GM13976 (cell line): Measurements from ENCODE around the gene PACS2.

Experiments
- DNase-seq: peaks from one replicate; pipeline ENCODE4 v3.0.0; 2012; ENCODE audit warnings: low spot score
- CTCF ChIP-seq: IDR thresholded peaks from 2 replicates; pipeline ENCODE4 v1.5.1; 2012; ENCODE audit warnings: borderline replicate concordance, mild to moderate bottlenecking; ENCODE audit not compliant: insufficient read depth; ENCODE audit errors: extremely low read depth, missing control alignments, control extremely low read depth
- in situ Hi-C: fragments of 300-500 bp; cut with MboI; formaldehyde crosslinking; loops from one replicate; pipeline ENCODE4 v1.12.0; 2022; ENCODE audit warnings: low sequenced_read_pairs, mixed read lengths, inconsistent platforms; ENCODE audit not compliant: unreplicated experiment

Gene PACS2

DNA sequence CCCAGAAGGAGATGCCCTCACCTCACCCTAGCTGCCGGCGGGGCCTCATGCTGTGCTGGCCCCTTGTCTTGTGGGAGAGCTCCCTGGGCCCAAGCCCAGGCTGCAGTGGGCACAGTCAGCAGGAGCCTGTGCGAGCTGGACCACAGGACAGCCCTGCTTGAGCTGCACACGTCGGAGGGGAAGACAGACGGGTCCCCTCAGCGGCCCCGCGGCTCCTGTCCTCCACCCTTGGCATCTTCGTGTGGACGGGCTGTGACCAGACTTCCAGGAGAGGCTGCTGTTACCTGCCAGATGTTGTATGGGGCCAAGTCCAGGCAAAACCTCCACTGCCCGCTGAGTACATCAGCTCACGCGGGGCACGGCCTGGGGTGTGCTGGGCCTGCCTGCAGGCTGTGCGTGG lies 74.4 kb downstream of the PACS2 start:
- TF ChIP-seq CTCF: no peak
- DNase-seq: no peak
- in situ Hi-C loops: no loop called here

DNA sequence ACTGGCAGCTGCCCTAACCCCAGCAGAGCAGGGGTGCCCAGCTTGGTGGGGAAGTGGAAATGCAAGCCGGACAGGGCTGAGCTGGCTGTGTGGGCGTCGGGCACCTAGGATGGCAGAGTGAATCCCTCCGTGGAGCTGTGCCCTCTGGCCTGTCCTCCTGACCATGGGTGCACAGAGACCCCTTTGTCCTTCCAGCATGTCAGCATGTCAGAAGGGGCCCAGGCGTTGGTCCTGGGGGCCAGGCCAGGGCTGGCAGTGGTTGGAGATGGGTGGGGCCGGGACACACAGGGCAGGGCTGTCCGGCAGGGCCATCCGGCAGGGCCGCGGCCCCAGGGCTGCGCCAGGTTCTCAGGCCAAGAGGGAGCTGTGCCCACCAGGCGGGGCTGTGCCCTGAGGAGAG lies 75.0 kb downstream of the PACS2 start:
- in situ Hi-C loops: no loop called here
- TF ChIP-seq CTCF: no peak
- no peak for DNase-seq

DNA sequence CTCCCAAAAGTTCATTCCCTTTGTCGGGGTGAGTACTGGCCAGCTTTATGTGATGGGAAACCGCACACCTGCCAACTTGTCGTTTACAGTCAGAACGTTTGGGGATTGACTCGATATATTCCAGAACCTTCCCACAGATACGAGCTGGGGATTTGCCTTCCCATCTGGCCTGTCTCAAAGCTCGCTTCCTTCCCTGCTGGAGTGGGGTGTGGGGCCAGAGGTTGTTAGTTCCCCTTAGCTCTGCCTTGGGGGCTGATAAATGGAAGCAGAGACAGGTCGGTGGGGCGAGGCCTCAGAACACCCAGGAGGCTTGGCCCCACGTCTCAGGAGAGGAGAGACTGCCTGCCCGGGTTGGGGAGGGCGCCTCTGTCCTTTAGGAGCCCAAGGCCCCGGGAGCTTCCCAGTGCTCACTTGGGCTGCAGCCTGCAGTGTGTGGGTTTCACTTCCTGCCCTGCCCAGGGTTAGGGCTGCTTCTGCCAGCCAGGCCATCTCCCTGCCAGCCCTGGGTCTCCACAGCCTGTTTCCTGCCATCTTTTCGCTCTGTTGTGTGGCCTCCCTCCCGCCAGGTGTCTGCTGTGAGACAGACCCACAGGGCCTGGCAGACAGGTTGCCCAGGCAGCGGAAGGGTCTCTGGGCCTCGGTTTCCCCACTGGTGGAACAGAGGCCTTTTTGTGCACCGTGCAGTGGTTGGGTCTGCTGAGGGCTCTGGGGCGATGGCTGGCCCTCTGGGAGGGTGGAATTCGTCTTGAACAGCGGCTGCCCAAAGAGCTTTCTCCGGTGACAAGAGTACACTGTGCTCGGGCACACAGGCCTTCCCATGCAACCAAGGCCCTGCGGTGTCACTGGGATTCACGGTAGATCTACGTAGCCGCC lies 75.7 kb downstream of the PACS2 start:
- in situ Hi-C loops: no loop called here

DNA sequence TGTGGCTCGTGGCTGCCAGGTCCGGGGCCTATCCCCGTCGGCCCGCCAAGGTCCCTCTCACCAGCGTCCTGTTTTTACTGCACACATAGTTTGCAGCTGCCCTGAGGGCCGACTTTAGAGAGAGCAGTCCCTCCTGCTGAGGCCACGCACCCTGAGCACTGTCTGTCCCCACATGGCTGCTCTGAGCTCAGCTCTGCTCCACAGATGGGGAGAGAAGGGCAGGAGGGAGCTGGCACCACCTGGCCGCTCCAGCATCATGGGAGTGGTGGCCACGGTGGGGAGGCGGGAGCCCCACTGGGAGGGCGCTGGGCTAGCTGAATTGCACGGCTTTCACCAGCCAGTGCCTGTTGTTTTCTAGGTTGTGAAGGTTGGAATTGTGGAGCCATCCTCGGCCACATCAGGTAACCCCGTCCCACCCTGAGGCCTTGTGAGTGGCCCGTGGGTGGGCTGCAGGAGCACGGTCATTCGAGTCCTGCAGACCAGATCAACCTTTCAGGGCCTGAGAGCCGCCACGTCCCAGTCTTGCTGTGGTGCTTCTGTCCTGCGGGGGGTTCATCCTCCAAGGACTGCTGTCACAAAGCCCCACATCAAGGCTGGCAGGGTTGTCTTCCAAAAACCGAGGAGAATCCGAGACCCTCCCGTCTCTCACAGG lies 76.4 kb downstream of the PACS2 start:
- TF ChIP-seq CTCF: no peak
- DNase-seq: no peak
- in situ Hi-C loops: no loop called here

More for the DNA sequence above, 75.7 kb downstream of the PACS2 start:
- DNase-seq: no peak
- TF ChIP-seq CTCF: no peak

- in situ Hi-C loops: no loop called here
- TF ChIP-seq CTCF: no peak
- no peak for DNase-seq
Observed at GRCh38 chr14:105391541-105391940, 77.0 kb downstream of the PACS2 start.

- in situ Hi-C loops: no loop called here
- no peak for TF ChIP-seq CTCF
- no peak for DNase-seq
Observed at GRCh38 chr14:105392131-105393090, 77.9 kb downstream of the PACS2 start.
